B cell (primary cell): ENCODE measurements around the gene GRK5. TPM values are rescaled to one million over a fixed set of nuclear protein-coding genes. Genes with fewer than 3 reads are reported as not detected.

Experiments
- ATAC-seq: fragments of 200-7000 bp; cut with Tn5 transposase; one replicate; pipeline ENCODE4 v1.10.0; 2021; ENCODE audit warnings: low read depth, mild to moderate bottlenecking, moderate number of reproducible peaks, moderate library complexity
- CTCF ChIA-PET: fragments of 350-600 bp; sonication (Branson Sonifier 250); formaldehyde crosslinking; loops from one replicate; lab custom pipeline; 2021; ENCODE audit warnings: antibody characterized with exemption, inconsistent platforms; lab: Charles Lee
- POLR2A ChIA-PET: fragments of 350-600 bp; sonication (Branson Sonifier 250); formaldehyde crosslinking; loops from one replicate; lab custom pipeline; 2021; ENCODE audit warnings: antibody characterized with exemption; lab: Charles Lee
- DNase-seq: peaks from one replicate; pipeline ENCODE4 v3.0.0; 2013
- H2AFZ ChIP-seq: 2 replicates; pipeline ENCODE4 v1.6.1; 2012; ENCODE audit warnings: mild to moderate bottlenecking, low read depth, low read length; ENCODE audit not compliant: insufficient read depth, poor library complexity, severe bottlenecking
- H3K27ac ChIP-seq, 2 donors: 1 replicate in 1 of 2; 2 replicates in 1 of 2; pipeline ENCODE4 v1.5.1; 2012 to 2013; ENCODE audit warnings: low read length in 2 of 2, mild to moderate bottlenecking in 2 of 2, moderate library complexity in 1 of 2
- H3K27me3 ChIP-seq, 4 experiments: fragments of 200-600 bp in 1 of 4; sonication (generic) in 1 of 4; replicated peaks in 1 of 4; 1 replicate in 2 of 4; 2 replicates in 2 of 4; pipeline versions ENCODE4 v1.6.1 to v1.7.0; 2013 to 2016; ENCODE audit warnings: low read length in 3 of 4, mild to moderate bottlenecking in 2 of 4, mixed read lengths in 1 of 4, moderate library complexity in 1 of 4; ENCODE audit not compliant: insufficient read depth in 4 of 4, control insufficient read depth in 3 of 4; ENCODE audit errors: control extremely low read depth in 1 of 4
- H3K36me3 ChIP-seq, 2 experiments: replicated peaks in 1 of 2; 1 replicate in 1 of 2; 2 replicates in 1 of 2; pipeline versions ENCODE4 v1.6.1 to v1.7.1; 2013; ENCODE audit warnings: low read length in 1 of 2; ENCODE audit not compliant: insufficient read depth in 2 of 2, control insufficient read depth in 1 of 2; ENCODE audit errors: control extremely low read depth in 1 of 2, extremely low read depth in 1 of 2
- H3K4me1 ChIP-seq, 2 donors: fragments of 200-600 bp in 1 of 2; sonication (generic) in 1 of 2; 1 replicate in 1 of 2; 2 replicates in 1 of 2; pipeline versions ENCODE4 v1.5.1 to v1.6.1; 2013 to 2017; ENCODE audit warnings: low read length in 2 of 2; ENCODE audit not compliant: control insufficient read depth in 2 of 2, insufficient read depth in 2 of 2
- H3K4me2 ChIP-seq: replicated peaks from 2 replicates; pipeline ENCODE3; 2012; ENCODE audit warnings: mild to moderate bottlenecking, low read depth, low read length; ENCODE audit not compliant: poor library complexity, severe bottlenecking
- H3K4me3 ChIP-seq, 5 experiments: fragments of 200-600 bp in 1 of 5; sonication (generic) in 1 of 5; 1 replicate in 3 of 5; 2 replicates in 2 of 5; pipeline versions ENCODE4 v1.5.1 to v1.7.0; 2011 to 2016; ENCODE audit warnings: low read length in 4 of 5, mild to moderate bottlenecking in 4 of 5, low read depth in 2 of 5, control low read depth in 1 of 5, moderate library complexity in 1 of 5; ENCODE audit not compliant: insufficient read depth in 1 of 5; ENCODE audit errors: control extremely low read depth in 1 of 5, extremely low read depth in 1 of 5
- H3K79me2 ChIP-seq: fragments of 200-600 bp; sonication (generic); one replicate; pipeline ENCODE4 v1.6.0; 2016; ENCODE audit warnings: low read length; ENCODE audit not compliant: control insufficient read depth, insufficient read depth
- H3K9ac ChIP-seq: fragments of 200-600 bp; sonication (generic); 2 replicates; pipeline ENCODE4 v1.6.1; 2017; ENCODE audit warnings: mild to moderate bottlenecking, low read length, moderate library complexity
- H3K9me3 ChIP-seq, 3 donors: one replicate each; pipeline versions ENCODE4 v1.6.1 to v1.7.1; 2013; ENCODE audit warnings: low read length in 2 of 3; ENCODE audit not compliant: control insufficient read depth in 2 of 3, insufficient read depth in 1 of 3; ENCODE audit errors: control extremely low read depth in 1 of 3
- H4K20me1 ChIP-seq: 2 replicates; pipeline ENCODE4 v1.6.0; 2012; ENCODE audit warnings: mild to moderate bottlenecking, low read length; ENCODE audit not compliant: insufficient read depth, control insufficient read depth, poor library complexity, severe bottlenecking
- H3K27ac Mint-ChIP-seq: one replicate; pipeline ENCODE4 v1.8.0; 2021; ENCODE audit warnings: mixed read lengths
- H3K27me3 Mint-ChIP-seq: one replicate; pipeline ENCODE4 v1.8.0; 2021; ENCODE audit warnings: mixed read lengths
- H3K4me1 Mint-ChIP-seq: one replicate; pipeline ENCODE4 v1.8.0; 2021; ENCODE audit warnings: mixed read lengths
- H3K4me3 Mint-ChIP-seq: one replicate; pipeline ENCODE4 v1.8.0; 2021; ENCODE audit warnings: mixed read lengths
- H3K9me3 Mint-ChIP-seq: one replicate; pipeline ENCODE4 v1.8.0; 2022; ENCODE audit warnings: mixed read lengths; ENCODE audit not compliant: insufficient read depth
- EZH2 ChIP-seq: IDR thresholded peaks from 2 replicates; pipeline ENCODE4 v1.6.1; 2012; ENCODE audit warnings: borderline replicate concordance, low read depth, mild to moderate bottlenecking, moderate library complexity, low read length; ENCODE audit not compliant: insufficient read depth, poor library complexity, severe bottlenecking
- WGBS: methylation state at CpG from one replicate; pipeline ENCODE4 v1.1.5; 2013; ENCODE audit warnings: missing lambda C conversion rate; ENCODE audit not compliant: insufficient coverage; 5-methylcytosine and 5-hydroxymethylcytosine counted together
- intact Hi-C: fragments of 100-400 bp; cut with micrococcal nuclease; formaldehyde crosslinking; loops from one replicate; pipeline ENCODE4 v1.10.0; 2022
- polyA plus RNA-seq: library from polyadenylated mRNA; depleted of rRNA; stranded (reverse); fragments of >200 nt; gene quantifications from 2 replicates; pipeline ENCODE4 v1.2.3, GENCODE V29; 2012
- total RNA-seq, 2 donors: library from RNA; stranded (reverse); fragments of 120-200 nt in 1 of 2; gene quantifications; 1 replicate in 1 of 2; 2 replicates in 1 of 2; pipeline versions ENCODE4 v1.2.3 to v1.2.4, GENCODE V29; 2013 to 2022
- TF ChIP-seq, protein P1 (sequence below): fragments of 200-600 bp; IDR thresholded peaks from one replicate; pipeline ENCODE4 v1.8.0; 2022; ENCODE audit warnings: antibody characterized with exemption, mild to moderate bottlenecking

GRK5 gene
- total and polyA plus RNA-seq, 2 donors (not counting 1 experiment from before 2014, with no cell fraction given), result 21.9 to 54.8 TPM

DNA sequence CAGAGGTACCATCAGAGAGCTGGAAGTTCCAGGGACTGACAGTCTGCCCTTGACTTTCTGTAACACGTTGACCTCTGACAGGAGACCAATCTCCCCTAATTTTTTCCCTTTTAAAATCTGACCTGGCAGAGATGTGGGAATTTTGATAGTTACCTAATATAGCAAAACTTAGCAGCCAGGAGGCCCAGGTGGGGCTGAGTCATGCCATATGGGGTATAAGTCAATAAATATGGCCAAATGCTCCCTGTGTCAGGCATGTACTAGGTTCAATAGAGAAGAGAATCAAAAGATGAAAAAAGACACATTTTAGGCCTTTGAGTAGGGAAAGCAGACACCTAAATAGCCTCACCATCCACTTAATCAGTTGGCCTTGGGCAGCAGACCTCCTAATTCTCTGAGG is 6.1 kb upstream of the GRK5 start:
- no peak overlapping the region for H2AFZ ChIP-seq
- CTCF ChIA-PET, result interaction anchor here (2.5 to 8.5 kb wide), 5 partner anchors 9 to 288 kb away, joined by 9 to 144 read pairs (median 80); no protein-coding TSS in a partner anchor
- no peak overlapping the region for H3K27ac ChIP-seq
- no peak overlapping the region for H3K9ac ChIP-seq
- Mint-ChIP-seq H3K4me3 (no peak overlapping the region), H3K27me3 (peaks cover 9% of the 10 kb centered on the region), H3K9me3 (no peaks in the 10 kb centered on the region), H3K4me1 (peaks cover 8% of the 10 kb centered on the region), H3K27ac (no peak overlapping the region)
- no CpG with 5 or more reads among the region's 1 CpG for WGBS
- intact Hi-C loops, result no loop called here
- no peak overlapping the region for H3K4me3 ChIP-seq
- no peaks in the 10 kb centered on the region for H3K79me2 ChIP-seq
- TF ChIP-seq EZH2, result no peak
- TF ChIP-seq, protein P1, sequence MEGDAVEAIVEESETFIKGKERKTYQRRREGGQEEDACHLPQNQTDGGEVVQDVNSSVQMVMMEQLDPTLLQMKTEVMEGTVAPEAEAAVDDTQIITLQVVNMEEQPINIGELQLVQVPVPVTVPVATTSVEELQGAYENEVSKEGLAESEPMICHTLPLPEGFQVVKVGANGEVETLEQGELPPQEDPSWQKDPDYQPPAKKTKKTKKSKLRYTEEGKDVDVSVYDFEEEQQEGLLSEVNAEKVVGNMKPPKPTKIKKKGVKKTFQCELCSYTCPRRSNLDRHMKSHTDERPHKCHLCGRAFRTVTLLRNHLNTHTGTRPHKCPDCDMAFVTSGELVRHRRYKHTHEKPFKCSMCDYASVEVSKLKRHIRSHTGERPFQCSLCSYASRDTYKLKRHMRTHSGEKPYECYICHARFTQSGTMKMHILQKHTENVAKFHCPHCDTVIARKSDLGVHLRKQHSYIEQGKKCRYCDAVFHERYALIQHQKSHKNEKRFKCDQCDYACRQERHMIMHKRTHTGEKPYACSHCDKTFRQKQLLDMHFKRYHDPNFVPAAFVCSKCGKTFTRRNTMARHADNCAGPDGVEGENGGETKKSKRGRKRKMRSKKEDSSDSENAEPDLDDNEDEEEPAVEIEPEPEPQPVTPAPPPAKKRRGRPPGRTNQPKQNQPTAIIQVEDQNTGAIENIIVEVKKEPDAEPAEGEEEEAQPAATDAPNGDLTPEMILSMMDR, result no peak
- no peaks in the 10 kb centered on the region for H3K9me3 ChIP-seq
- H3K4me2 ChIP-seq, result no peak overlapping the region
- peaks cover 5 to 10% of the 10 kb centered on the region in 2 donors for H3K4me1 ChIP-seq
- peaks cover 0 to 8% (median 6%) of the 10 kb centered on the region in 4 experiments for H3K27me3 ChIP-seq
- POLR2A ChIA-PET, result no interaction called here
- H4K20me1 ChIP-seq, result no peaks in the 10 kb centered on the region
- ATAC-seq (no peak), DNase-seq (no peak)
- no peaks in the 10 kb centered on the region for H3K36me3 ChIP-seq

DNA sequence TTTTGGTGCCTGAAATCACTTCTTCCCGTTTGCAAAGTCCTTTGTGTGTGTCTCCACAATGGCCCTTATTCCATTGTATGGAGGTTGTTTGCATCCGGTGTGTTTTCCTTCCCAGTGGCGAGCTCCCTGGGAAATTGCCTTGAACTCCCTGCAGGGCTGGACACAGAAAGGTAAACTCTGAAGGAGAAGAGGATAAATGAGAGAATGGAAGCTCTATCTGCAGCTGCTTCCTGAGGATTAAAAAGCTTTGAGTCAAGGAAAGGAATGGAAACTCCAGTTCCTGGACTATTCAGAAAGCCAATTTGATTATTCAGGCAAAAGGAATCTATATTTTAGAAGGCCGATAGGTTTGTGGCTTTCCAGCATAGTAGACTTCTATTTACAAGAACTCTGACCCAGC is 4.4 kb upstream of the GRK5 start:
- POLR2A ChIA-PET, result no interaction called here

More for the DNA sequence above, 4.4 kb upstream of the GRK5 start:
- no peaks in the 10 kb centered on the region for H3K36me3 ChIP-seq
- peaks cover 12% of the 10 kb centered on the region for H3K4me1 Mint-ChIP-seq
- no peak overlapping the region for H3K4me2 ChIP-seq
- no peak overlapping the region for H3K9ac ChIP-seq
- no peak overlapping the region for H3K4me3 Mint-ChIP-seq
- intact Hi-C loops, result no loop called here
- no peaks in the 10 kb centered on the region for H3K9me3 Mint-ChIP-seq
- no peak for ATAC-seq
- peaks cover 0 to 7% (median 6%) of the 10 kb centered on the region in 4 experiments for H3K27me3 ChIP-seq
- no peak overlapping the region for H3K27ac ChIP-seq
- no peak overlapping the region for H2AFZ ChIP-seq
- H3K79me2 ChIP-seq, result peaks cover 3% of the 10 kb centered on the region
- 96% methylated on average over 3 of the region's 4 CpGs for WGBS
- no peaks in the 10 kb centered on the region for H4K20me1 ChIP-seq
- DNase-seq, result no peak
- CTCF ChIA-PET, result interaction anchor here (0.9 to 8.5 kb wide), 10 partner anchors 13 to 340 kb away, joined by 3 to 144 read pairs (median 6); no protein-coding TSS in a partner anchor
- no peaks in the 10 kb centered on the region for H3K9me3 ChIP-seq
- peaks cover 9% of the 10 kb centered on the region for H3K27me3 Mint-ChIP-seq
- no peak overlapping the region for H3K4me3 ChIP-seq
- TF ChIP-seq EZH2, result no peak
- TF ChIP-seq, protein P1, result no peak
- H3K27ac Mint-ChIP-seq, result no peak overlapping the region
- H3K4me1 ChIP-seq, result peaks cover 8 to 14% of the 10 kb centered on the region in 2 donors
